HG03521 (cell line): ENCODE measurements around the gene CDK5RAP1.
"Not testable (repeated sequence)": the region's sequence is repeated elsewhere in the genome, so short reads cannot be mapped to it uniquely, and the experiment has no call there.

Source experiments
- ATAC-seq: cut with Tn5 transposase; IDR thresholded peaks from one replicate; pipeline ENCODE4 v1.9.1; 2021; ENCODE audit warnings: mild to moderate bottlenecking, moderate library complexity; ENCODE audit not compliant: unreplicated experiment

CDK5RAP1 gene

GRCh38 chr20:33419140-33419974, 18.0 kb upstream of the CDK5RAP1 start:
- no peak for ATAC-seq

GRCh38 chr20:33418033-33418432, 16.7 kb upstream of the CDK5RAP1 start:
- ATAC-seq = no peak

- no peak for ATAC-seq
These were observed 14.6 kb upstream of the CDK5RAP1 start for GRCh38 chr20:33415948-33416347.

- no peak for ATAC-seq
These were observed 11.1 kb upstream of the CDK5RAP1 start for GRCh38 chr20:33412484-33412838.

- ATAC-seq = no peak
These were observed 10.6 kb upstream of the CDK5RAP1 start for GRCh38 chr20:33411711-33412483.

- ATAC-seq = no peak
These were observed 9.9 kb upstream of the CDK5RAP1 start for GRCh38 chr20:33411242-33411641.

- ATAC-seq = no peak
These were observed 8.9 kb upstream of the CDK5RAP1 start for GRCh38 chr20:33410081-33410742.

GRCh38 chr20:33408716-33409654, 7.7 kb upstream of the CDK5RAP1 start:
- no peak for ATAC-seq

GRCh38 chr20:33408313-33408712, 7.0 kb upstream of the CDK5RAP1 start:
- no peak for ATAC-seq

- no peak for ATAC-seq
These were observed 6.5 kb upstream of the CDK5RAP1 start for GRCh38 chr20:33407796-33408195.

- ATAC-seq = no peak
These were observed 5.9 kb upstream of the CDK5RAP1 start for GRCh38 chr20:33407251-33407650.

GRCh38 chr20:33404281-33404680, 3.0 kb upstream of the CDK5RAP1 start:
- ATAC-seq = no peak

GRCh38 chr20:33401921-33402369, 626 bp upstream of the CDK5RAP1 start:
- no peak for ATAC-seq

- no peak for ATAC-seq
These were observed 521 bp downstream of the CDK5RAP1 start for GRCh38 chr20:33400812-33401183.

- ATAC-seq = no peak
These were observed 1.4 kb downstream of the CDK5RAP1 start for GRCh38 chr20:33399924-33400323.

- no peak for ATAC-seq
These were observed 6.6 kb downstream of the CDK5RAP1 start for GRCh38 chr20:33394718-33395117.

GRCh38 chr20:33393609-33394008, 7.7 kb downstream of the CDK5RAP1 start:
- ATAC-seq = no peak

- ATAC-seq = no peak
These were observed 9.4 kb downstream of the CDK5RAP1 start for GRCh38 chr20:33391722-33392415.

GRCh38 chr20:33389326-33389725, 12.0 kb downstream of the CDK5RAP1 start:
- ATAC-seq = not testable (repeated sequence)

GRCh38 chr20:33388268-33388667, 13.1 kb downstream of the CDK5RAP1 start:
- ATAC-seq = no peak
